HepG2 (cell line): Measurements from ENCODE around the gene VPS37B. TPM values are rescaled to one million over a fixed set of nuclear protein-coding genes. Genes with fewer than 3 reads are reported as not detected.

Experiments
- ATAC-seq: fragments of 200-7000 bp; cut with Tn5 transposase; 3 replicates; pipeline ENCODE4 v1.9.1; 2020; ENCODE audit warnings: mild to moderate bottlenecking, moderate library complexity
- BruUV-seq: library from RNA; stranded (reverse); fragments of 400-500 nt; replicated peaks from 2 replicates; lab custom pipeline; 2021; lab: Mats Ljungman, UMichigan
- CTCF ChIA-PET: fragments of 300-600 bp; formaldehyde crosslinking; extraction: SDS; loops from one replicate; lab custom pipeline; 2021; ENCODE audit warnings: low total read pairs, inconsistent platforms, low intra/inter-chr PET ratio; lab: Yijun Ruan, JAX
- POLR2A ChIA-PET: fragments of 350-600 bp; sonication (Branson Sonifier 250); formaldehyde crosslinking; loops from one replicate; lab custom pipeline; 2020; ENCODE audit warnings: antibody characterized with exemption, inconsistent platforms; lab: Yijun Ruan, JAX
- DNase-seq: peaks from one replicate; pipeline ENCODE4 v3.0.0-alpha.2; 2015; ENCODE audit warnings: low spot score
- FAIRE-seq: peaks from 3 replicates; lab custom pipeline; 2011; peaks lifted over from hg19 to GRCh38; lab: Jason Lieb, UNC
- H2AFZ ChIP-seq: one replicate; pipeline ENCODE4 v1.6.1; 2011; ENCODE audit warnings: low read length, inconsistent platforms
- H3K27ac ChIP-seq: fragments of 300-600 bp; 3 replicates; pipeline ENCODE4 v1.8.0; 2011; ENCODE audit warnings: mixed run types, mild to moderate bottlenecking, mixed read lengths, low read length, inconsistent platforms; ENCODE audit not compliant: insufficient read depth; ENCODE audit errors: extremely low read length
- H3K27me3 ChIP-seq, 2 experiments: fragments of 200-600 bp in 1 of 2; 2 replicates in 1 of 2; 3 replicates in 1 of 2; pipeline versions ENCODE4 v1.6.0 to v1.8.0; 2011; ENCODE audit warnings: low read length in 2 of 2, mild to moderate bottlenecking in 2 of 2, moderate library complexity in 2 of 2, inconsistent platforms in 1 of 2; ENCODE audit not compliant: insufficient read depth in 2 of 2, control insufficient read depth in 1 of 2
- H3K36me3 ChIP-seq, 2 experiments: fragments of 200-600 bp in 1 of 2; replicated peaks in 1 of 2; 2 replicates in 1 of 2; 3 replicates in 1 of 2; pipeline versions ENCODE4 v1.5.1 to v1.8.0; 2011; ENCODE audit warnings: low read length in 2 of 2, inconsistent platforms in 1 of 2; ENCODE audit not compliant: insufficient read depth in 2 of 2, control insufficient read depth in 1 of 2
- H3K4me1 ChIP-seq: 2 replicates; pipeline ENCODE4 v1.5.1; 2012; ENCODE audit warnings: low read length, inconsistent platforms; ENCODE audit not compliant: insufficient read depth
- H3K4me2 ChIP-seq: 2 replicates; pipeline ENCODE4 v1.6.0; 2011; ENCODE audit warnings: low read depth, low read length, inconsistent platforms
- H3K4me3 ChIP-seq, 3 experiments: fragments of 200-600 bp in 1 of 3; sonication (generic), shearing (Covaris generic) in 1 of 3; replicated peaks in 1 of 3; 2 replicates each; pipeline ENCODE4 v1.5.1; 2011 to 2016; ENCODE audit warnings: low read length in 3 of 3, inconsistent platforms in 2 of 3, low read depth in 2 of 3, mild to moderate bottlenecking in 2 of 3, control low read depth in 1 of 3, mixed read lengths in 1 of 3; ENCODE audit not compliant: insufficient read depth in 1 of 3
- H3K79me2 ChIP-seq: one replicate; pipeline ENCODE4 v1.6.1; 2011; ENCODE audit warnings: low read length, inconsistent platforms; ENCODE audit not compliant: insufficient read depth
- H3K9ac ChIP-seq: 2 replicates; pipeline ENCODE4 v1.6.0; 2011; ENCODE audit warnings: mild to moderate bottlenecking, low read depth, low read length, inconsistent platforms; ENCODE audit not compliant: insufficient read depth
- H3K9me3 ChIP-seq: 2 replicates; pipeline ENCODE4 v1.5.1; 2012; ENCODE audit warnings: mild to moderate bottlenecking, low read length
- H4K20me1 ChIP-seq: 2 replicates; pipeline ENCODE4 v1.6.0; 2011; ENCODE audit warnings: inconsistent platforms, mild to moderate bottlenecking, low read length, moderate library complexity; ENCODE audit not compliant: insufficient read depth
- GATA4 ChIP-seq: sonication (generic); IDR thresholded peaks from 2 replicates; pipeline ENCODE4 v1.6.1; 2016; ENCODE audit warnings: antibody characterized with exemption, low read depth, borderline replicate concordance
- KDM5B ChIP-seq: sonication (generic); formaldehyde crosslinking; IDR thresholded peaks from 2 replicates; pipeline ENCODE4 v1.4.0; 2020; ENCODE audit warnings: missing genetic modification reagents, mild to moderate bottlenecking, borderline replicate concordance
- NFE2 ChIP-seq: sonication (generic); formaldehyde crosslinking; IDR thresholded peaks from 2 replicates; pipeline ENCODE4 v1.4.0; 2020; ENCODE audit warnings: missing genetic modification reagents
- PHF21A ChIP-seq: sonication (generic); formaldehyde crosslinking; IDR thresholded peaks from 2 replicates; pipeline ENCODE4 v1.5.0; 2020; ENCODE audit warnings: mild to moderate bottlenecking, missing genetic modification reagents
- PTBP1 ChIP-seq: fragments of 200-400 bp; formaldehyde crosslinking; IDR thresholded peaks from 2 replicates; pipeline ENCODE4 v1.6.1; 2018; ENCODE audit warnings: low read length, low read depth; ENCODE audit not compliant: poor library complexity, severe bottlenecking
- TBX2 ChIP-seq: sonication (generic); formaldehyde crosslinking; IDR thresholded peaks from 2 replicates; pipeline ENCODE4 v1.5.0; 2020; ENCODE audit warnings: missing genetic modification reagents, mild to moderate bottlenecking, borderline replicate concordance
- TBX3 ChIP-seq: fragments of 450-650 bp; IDR thresholded peaks from 2 replicates; pipeline ENCODE4 v1.6.1; 2017; ENCODE audit warnings: antibody characterized with exemption, mild to moderate bottlenecking, inconsistent platforms, borderline replicate concordance
- TOPORS ChIP-seq: sonication (generic); formaldehyde crosslinking; IDR thresholded peaks from 2 replicates; pipeline ENCODE4 v1.8.0; 2023; ENCODE audit warnings: mild to moderate bottlenecking, missing genetic modification reagents
- TP53 ChIP-seq: sonication (generic); formaldehyde crosslinking; conservative IDR thresholded peaks from 2 replicates; pipeline ENCODE4 v1.4.0; 2020; ENCODE audit warnings: missing genetic modification reagents
- U2AF2 ChIP-seq: fragments of 200-400 bp; formaldehyde crosslinking; IDR thresholded peaks from 2 replicates; pipeline ENCODE4 v1.6.1; 2017; ENCODE audit warnings: low read depth, mild to moderate bottlenecking, low read length
- ZFP62 ChIP-seq: sonication (generic); formaldehyde crosslinking; IDR thresholded peaks from 2 replicates; pipeline ENCODE4 v1.4.0; 2020; ENCODE audit warnings: missing genetic modification reagents
- ZNF224 ChIP-seq: sonication (generic); formaldehyde crosslinking; IDR thresholded peaks from 2 replicates; pipeline ENCODE4 v1.5.0; 2020; ENCODE audit warnings: mild to moderate bottlenecking, missing genetic modification reagents
- ZNF264 ChIP-seq: sonication (generic); formaldehyde crosslinking; IDR thresholded peaks from 2 replicates; pipeline ENCODE4 v1.4.0; 2020; ENCODE audit warnings: missing genetic modification reagents
- ZNF446 ChIP-seq: sonication (generic); formaldehyde crosslinking; IDR thresholded peaks from 2 replicates; pipeline ENCODE4 v1.5.0; 2020; ENCODE audit warnings: mild to moderate bottlenecking, missing genetic modification reagents
- ZNF557 ChIP-seq: sonication (generic); formaldehyde crosslinking; IDR thresholded peaks from 2 replicates; pipeline ENCODE4 v1.4.0; 2020; ENCODE audit warnings: missing genetic modification reagents
- ZNF598 ChIP-seq: sonication (generic); formaldehyde crosslinking; IDR thresholded peaks from 2 replicates; pipeline ENCODE4 v1.5.1; 2020; ENCODE audit warnings: mild to moderate bottlenecking, missing genetic modification reagents, borderline replicate concordance
- WGBS: methylation state at CpG from one replicate; pipeline ENCODE4 v1.1.6; 2017; ENCODE audit warnings: low lambda C conversion rate; 5-methylcytosine and 5-hydroxymethylcytosine counted together
- in situ Hi-C: cut with HindIII; loops from 2 replicates; pipeline ENCODE4 v1.10.0; 2017; ENCODE audit warnings: low pct_unique_long_range_greater_than_20kb; ENCODE audit not compliant: extremely low pct_ligation_motif_present
- intact Hi-C: fragments of 100-400 bp; cut with micrococcal nuclease; formaldehyde crosslinking; loops from one replicate; pipeline ENCODE4 v1.10.0; 2022; ENCODE audit not compliant: unreplicated experiment
- polyA plus RNA-seq, 8 experiments: library from polyadenylated mRNA; depleted of rRNA in 3 of 8; stranded (reverse) in 7 of 8; unstranded in 1 of 8; fragments of >200 nt; fragmentation: Illumina TruSeq in 4 of 8; extraction: Trizol in 4 of 8; gene quantifications; 2 replicates each; pipeline versions ENCODE4 v1.2.1 to v1.2.3, GENCODE V29; 2011 to 2016; ENCODE audit warnings: low read depth in 4 of 8, missing spikeins in 1 of 8, mixed read lengths in 1 of 8; ENCODE audit not compliant: insufficient read depth in 1 of 8
- total RNA-seq, 5 experiments: library from RNA; depleted of rRNA; stranded (reverse); fragments of >200 nt; fragmentation: Illumina TruSeq; extraction: Trizol; gene quantifications; 2 replicates each; pipeline ENCODE4 v1.2.3, GENCODE V29; 2016; ENCODE audit warnings: low read depth in 1 of 5
- TF ChIP-seq, protein P1 (sequence below): sonication (generic); formaldehyde crosslinking; IDR thresholded peaks from 2 replicates; pipeline ENCODE4 v1.4.0; 2020; ENCODE audit warnings: mild to moderate bottlenecking, missing genetic modification reagents

VPS37B gene
- total and polyA plus RNA-seq, 2 of the 13 experiments (the other 11 are each of a cell fraction or from before 2014, with no cell fraction given): 4.6 to 5.3 TPM

- Histone ChIP-seq H3K9me3 (no peaks in the 10 kb centered on the region), H3K27ac (no peak overlapping the region), H3K36me3 (no peaks in the 10 kb centered on the region), H3K4me3 (no peak overlapping the region), H3K4me2 (no peak overlapping the region), H2AFZ (no peak overlapping the region), H3K4me1 (peaks cover 43% of the 10 kb centered on the region), H3K79me2 (peaks cover 54% of the 10 kb centered on the region), H3K27me3 (no peaks in the 10 kb centered on the region), H4K20me1 (no peaks in the 10 kb centered on the region), H3K9ac (no peak overlapping the region)
- no peak for TF ChIP-seq PTBP1
- TF ChIP-seq GATA4: no peak
- TF ChIP-seq ZNF264 (CRISPR knock-in tag): no peak
- TF ChIP-seq KDM5B (CRISPR knock-in tag): no peak
- TF ChIP-seq ZNF557 (CRISPR knock-in tag): no peak
- no peak for TF ChIP-seq ZNF224 (CRISPR knock-in tag)
- no peak for TF ChIP-seq NFE2
- no peak for TF ChIP-seq TP53 (CRISPR knock-in tag)
- TF ChIP-seq U2AF2: no peak
- TF ChIP-seq TBX2 (CRISPR knock-in tag): no peak
- TF ChIP-seq ZNF446 (CRISPR knock-in tag): no peak
- no peak for TF ChIP-seq TBX3
- no peak for TF ChIP-seq ZNF598
- no peak for TF ChIP-seq PHF21A (CRISPR knock-in tag)
- TF ChIP-seq TOPORS: no peak
- TF ChIP-seq, protein P1, sequence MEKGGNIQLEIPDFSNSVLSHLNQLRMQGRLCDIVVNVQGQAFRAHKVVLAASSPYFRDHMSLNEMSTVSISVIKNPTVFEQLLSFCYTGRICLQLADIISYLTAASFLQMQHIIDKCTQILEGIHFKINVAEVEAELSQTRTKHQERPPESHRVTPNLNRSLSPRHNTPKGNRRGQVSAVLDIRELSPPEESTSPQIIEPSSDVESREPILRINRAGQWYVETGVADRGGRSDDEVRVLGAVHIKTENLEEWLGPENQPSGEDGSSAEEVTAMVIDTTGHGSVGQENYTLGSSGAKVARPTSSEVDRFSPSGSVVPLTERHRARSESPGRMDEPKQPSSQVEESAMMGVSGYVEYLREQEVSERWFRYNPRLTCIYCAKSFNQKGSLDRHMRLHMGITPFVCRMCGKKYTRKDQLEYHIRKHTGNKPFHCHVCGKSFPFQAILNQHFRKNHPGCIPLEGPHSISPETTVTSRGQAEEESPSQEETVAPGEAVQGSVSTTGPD (CRISPR knock-in tag): no peak
- TF ChIP-seq ZFP62: no peak
- ATAC-seq (no peak), DNase-seq (no peak), FAIRE-seq (no peak)
- no TSS peak for BruUV-seq
- ChIA-PET CTCF (no interaction called here), POLR2A (interaction anchor here (1.1 kb wide), 2 partner anchors 17 to 18 kb away, joined by 3 read pairs; partner anchors contain the start of gene VPS37B)
- in situ Hi-C loops: no loop called here
- intact Hi-C loops: no loop called here
- 69% methylated on average over 17 of the region's 17 CpGs for WGBS
These were observed 16.9 kb downstream of the VPS37B start for GRCh38 chr12:122878780-122879612.
